ENCODE results near the gene THSD7B. TPM values are rescaled to one million over a fixed set of nuclear protein-coding genes. Genes with fewer than 3 reads are reported as not detected.
"Not testable (repeated sequence)": the region's sequence is repeated elsewhere in the genome, so short reads cannot be mapped to it uniquely, and the experiment has no call there.

THSD7B gene
- total RNA-seq, 1 donor from 2014 or later: 1.2 TPM

DNA sequence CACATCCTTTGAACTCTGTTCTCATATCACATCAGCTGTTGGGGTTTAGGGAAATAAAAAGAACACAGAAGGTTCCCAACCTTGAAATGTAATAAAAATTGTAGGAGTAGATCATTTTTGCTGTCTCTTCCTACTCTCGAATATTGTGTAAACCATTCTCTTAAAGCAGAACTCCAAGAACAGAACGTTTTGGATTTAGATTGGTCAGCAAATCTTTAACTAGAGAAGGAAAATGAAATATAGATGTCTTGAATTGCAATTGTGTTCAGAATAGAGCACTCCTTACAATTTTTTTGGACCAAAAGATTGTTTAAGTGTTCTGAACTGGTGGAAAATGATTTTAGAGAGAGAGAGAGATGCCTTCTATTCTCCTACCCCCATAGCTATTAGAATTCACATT is 23.9 kb upstream of the THSD7B start:
- H3K27ac Mint-ChIP-seq: no peak overlapping the region
- H3K27ac ChIP-seq: no peak overlapping the region
- no peaks in the 10 kb centered on the region for H3K36me3 Mint-ChIP-seq

DNA sequence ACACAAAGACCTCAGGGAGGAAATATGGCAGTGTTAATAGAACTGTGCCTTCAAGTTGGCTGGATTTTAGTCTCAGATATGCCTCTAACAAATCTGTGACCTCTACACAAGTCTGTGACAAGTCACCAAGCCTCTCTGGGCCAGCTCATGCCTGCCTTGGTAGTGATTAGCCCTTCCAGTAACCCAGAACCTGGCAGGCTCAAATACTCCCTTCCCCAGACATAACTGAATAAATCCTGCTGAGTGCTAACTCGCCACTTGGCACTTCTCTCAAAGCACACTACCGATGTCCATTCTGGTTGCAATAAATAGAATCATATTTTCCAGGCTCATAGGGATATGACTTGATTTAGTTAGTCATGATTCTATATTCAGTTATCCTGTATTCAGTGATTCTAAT is 15.3 kb upstream of the THSD7B start:
- Histone ChIP-seq H3K4me1 (no peaks in the 10 kb centered on the region), H3K79me2 (ENCODE audit: low read depth) (no peaks in the 10 kb centered on the region), H3K9me3 (ENCODE audit: low read depth) (no peaks in the 10 kb centered on the region), H4K20me1 (ENCODE audit: low read depth) (no peaks in the 10 kb centered on the region), H3K9ac (no peak overlapping the region), H3K4me2 (no peak overlapping the region), H3K36me3 (no peaks in the 10 kb centered on the region), H3K4me3 (no peak overlapping the region), H3K27me3 (peaks cover 17% of the 10 kb centered on the region), H3F3A (ENCODE audit: low read depth) (no peaks in the 10 kb centered on the region), H3K27ac (no peak overlapping the region), H2AFZ (replicated peaks) (no peak overlapping the region)
- Mint-ChIP-seq H3K4me1 (no peaks in the 10 kb centered on the region), H3K9me3 (no peaks in the 10 kb centered on the region), H3K27me3 (ENCODE audit: insufficient read depth, low read depth) (no peaks in the 10 kb centered on the region), H3K4me3 (no peak overlapping the region), H3K27ac (no peak overlapping the region), H3K36me3 (no peaks in the 10 kb centered on the region)
- TF ChIP-seq, protein P1, sequence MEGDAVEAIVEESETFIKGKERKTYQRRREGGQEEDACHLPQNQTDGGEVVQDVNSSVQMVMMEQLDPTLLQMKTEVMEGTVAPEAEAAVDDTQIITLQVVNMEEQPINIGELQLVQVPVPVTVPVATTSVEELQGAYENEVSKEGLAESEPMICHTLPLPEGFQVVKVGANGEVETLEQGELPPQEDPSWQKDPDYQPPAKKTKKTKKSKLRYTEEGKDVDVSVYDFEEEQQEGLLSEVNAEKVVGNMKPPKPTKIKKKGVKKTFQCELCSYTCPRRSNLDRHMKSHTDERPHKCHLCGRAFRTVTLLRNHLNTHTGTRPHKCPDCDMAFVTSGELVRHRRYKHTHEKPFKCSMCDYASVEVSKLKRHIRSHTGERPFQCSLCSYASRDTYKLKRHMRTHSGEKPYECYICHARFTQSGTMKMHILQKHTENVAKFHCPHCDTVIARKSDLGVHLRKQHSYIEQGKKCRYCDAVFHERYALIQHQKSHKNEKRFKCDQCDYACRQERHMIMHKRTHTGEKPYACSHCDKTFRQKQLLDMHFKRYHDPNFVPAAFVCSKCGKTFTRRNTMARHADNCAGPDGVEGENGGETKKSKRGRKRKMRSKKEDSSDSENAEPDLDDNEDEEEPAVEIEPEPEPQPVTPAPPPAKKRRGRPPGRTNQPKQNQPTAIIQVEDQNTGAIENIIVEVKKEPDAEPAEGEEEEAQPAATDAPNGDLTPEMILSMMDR (IDR thresholded peaks at IDR 0.05): no peak
- no peak for TF ChIP-seq EZH2 (IDR thresholded peaks at IDR 0.05)
- TF ChIP-seq EZH2phosphoT487 (IDR thresholded peaks at IDR 0.05): no peak
- DNase-seq (ENCODE audit: low spot score): no peak

More for the DNA sequence above, 23.9 kb upstream of the THSD7B start:
- no peak overlapping the region for H3K4me2 ChIP-seq
- no peaks in the 10 kb centered on the region for H3F3A ChIP-seq (ENCODE audit: low read depth)
- no peaks in the 10 kb centered on the region for H3K4me1 Mint-ChIP-seq
- peaks cover 4% of the 10 kb centered on the region for H3K27me3 Mint-ChIP-seq (ENCODE audit: insufficient read depth, low read depth)
- H3K4me1 ChIP-seq: no peaks in the 10 kb centered on the region
- H3K36me3 ChIP-seq: no peaks in the 10 kb centered on the region
- no peaks in the 10 kb centered on the region for H3K9me3 Mint-ChIP-seq
- no peak overlapping the region for H2AFZ ChIP-seq (replicated peaks)
- no peak overlapping the region for H3K4me3 ChIP-seq
- no peaks in the 10 kb centered on the region for H3K9me3 ChIP-seq (ENCODE audit: low read depth)
- H3K9ac ChIP-seq: no peak overlapping the region
- no peak overlapping the region for H3K4me3 Mint-ChIP-seq
- H4K20me1 ChIP-seq (ENCODE audit: low read depth): no peaks in the 10 kb centered on the region
- no peak for DNase-seq (ENCODE audit: low spot score)
- H3K79me2 ChIP-seq (ENCODE audit: low read depth): no peaks in the 10 kb centered on the region
- TF ChIP-seq EZH2 (IDR thresholded peaks at IDR 0.05) (no peak), EZH2phosphoT487 (IDR thresholded peaks at IDR 0.05) (no peak)
- TF ChIP-seq, protein P1 (IDR thresholded peaks at IDR 0.05): no peak
- H3K27me3 ChIP-seq: peaks cover 44% of the 10 kb centered on the region

DNA sequence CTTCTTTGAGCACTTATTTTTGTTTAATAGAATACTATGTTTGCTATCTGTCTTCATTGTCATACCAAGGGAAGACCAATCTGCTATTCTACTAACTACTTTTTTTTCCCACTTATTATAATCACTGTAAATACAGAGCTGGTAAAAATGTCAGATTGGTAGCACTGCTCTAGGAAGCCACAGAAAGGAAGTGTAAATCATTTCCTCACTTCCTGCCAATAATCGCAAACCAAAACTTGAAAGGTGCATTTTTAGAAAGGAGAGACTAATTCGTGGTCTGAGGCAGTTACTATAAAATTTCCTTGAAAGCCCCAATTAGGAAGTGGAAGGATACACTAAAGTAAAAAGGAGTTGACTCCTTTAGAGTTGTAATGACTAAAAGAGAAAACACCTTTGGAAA is 13.9 kb upstream of the THSD7B start:
- H3K4me2 ChIP-seq: no peak overlapping the region
- H3K4me3 ChIP-seq: no peak overlapping the region
- H3F3A ChIP-seq (ENCODE audit: low read depth): no peaks in the 10 kb centered on the region
- no peak overlapping the region for H3K27ac ChIP-seq
- H3K4me1 Mint-ChIP-seq: no peaks in the 10 kb centered on the region
- no peak overlapping the region for H3K4me3 Mint-ChIP-seq
- DNase-seq (ENCODE audit: low spot score): no peak
- no peaks in the 10 kb centered on the region for H3K4me1 ChIP-seq
- peaks cover 16% of the 10 kb centered on the region for H3K27me3 ChIP-seq
- H3K79me2 ChIP-seq (ENCODE audit: low read depth): no peaks in the 10 kb centered on the region
- H3K27ac Mint-ChIP-seq: no peak overlapping the region
- H3K9ac ChIP-seq: no peak overlapping the region
- H3K9me3 Mint-ChIP-seq: no peaks in the 10 kb centered on the region
- no peak overlapping the region for H2AFZ ChIP-seq (replicated peaks)
- no peaks in the 10 kb centered on the region for H3K36me3 ChIP-seq
- H4K20me1 ChIP-seq (ENCODE audit: low read depth): no peaks in the 10 kb centered on the region
- H3K9me3 ChIP-seq (ENCODE audit: low read depth): no peaks in the 10 kb centered on the region
- no peaks in the 10 kb centered on the region for H3K36me3 Mint-ChIP-seq
- TF ChIP-seq EZH2phosphoT487 (IDR thresholded peaks at IDR 0.05): no peak
- TF ChIP-seq EZH2 (IDR thresholded peaks at IDR 0.05): no peak
- TF ChIP-seq, protein P1 (IDR thresholded peaks at IDR 0.05): no peak
- no peaks in the 10 kb centered on the region for H3K27me3 Mint-ChIP-seq (ENCODE audit: insufficient read depth, low read depth)

DNA sequence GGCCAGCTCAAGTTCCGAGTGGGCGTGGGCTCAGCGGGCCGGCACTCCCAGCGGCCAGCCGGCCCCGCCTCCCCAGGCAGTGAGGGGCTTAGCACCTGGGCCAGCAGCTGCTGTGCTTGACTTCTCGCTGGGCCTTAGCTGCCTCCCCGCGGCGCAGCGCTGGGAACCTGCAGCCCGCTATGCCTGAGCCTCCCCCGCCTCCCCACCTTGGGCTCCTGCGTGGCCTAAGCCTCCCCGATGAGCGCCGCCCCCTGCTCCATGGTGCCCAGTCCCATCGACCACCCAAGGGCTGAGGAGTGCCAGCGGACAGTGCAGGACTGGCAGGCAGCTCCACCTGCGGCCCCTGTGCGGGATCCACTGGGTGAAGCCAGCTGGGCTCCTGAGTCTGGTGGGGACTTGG is 6.8 kb upstream of the THSD7B start:
- not testable (repeated sequence) for H2AFZ ChIP-seq (replicated peaks); H4K20me1 ChIP-seq (ENCODE audit: low read depth); H3K36me3 ChIP-seq; H3K4me3 ChIP-seq; H3K4me2 ChIP-seq; H3K79me2 ChIP-seq (ENCODE audit: low read depth); H3K27ac Mint-ChIP-seq; H3K9me3 Mint-ChIP-seq; H3K27me3 Mint-ChIP-seq (ENCODE audit: insufficient read depth, low read depth); H3K4me1 ChIP-seq; H3K27ac ChIP-seq; H3K9ac ChIP-seq; H3K9me3 ChIP-seq (ENCODE audit: low read depth); DNase-seq (ENCODE audit: low spot score); H3K4me3 Mint-ChIP-seq; H3K36me3 Mint-ChIP-seq; H3K4me1 Mint-ChIP-seq; H3F3A ChIP-seq (ENCODE audit: low read depth)
- H3K27me3 ChIP-seq: peaks cover 41% of the 10 kb centered on the region

Measured in neural progenitor cell (in vitro differentiated cells).